Muscle of back (tissue), 13 donors: ENCODE measurements around the gene FOXO1. TPM values are rescaled to one million over a fixed set of nuclear protein-coding genes. Genes with fewer than 3 reads are reported as not detected.
"Not testable (repeated sequence)": the region's sequence is repeated elsewhere in the genome, so short reads cannot be mapped to it uniquely, and the experiment has no call there.

ENCODE experiments used
- DNase-seq, 3 donors: peaks; one replicate each; pipeline versions ENCODE4 v3.0.0 to v3.0.0-alpha.2; 2013
- long read RNA-seq, 9 donors: transcript quantifications; one replicate each; lab custom pipeline, GENCODE V29; 2026
- polyA plus RNA-seq, 10 donors: library from polyadenylated mRNA; unstranded; fragments of 120-200 nt; gene quantifications; one replicate each; pipeline ENCODE4 v1.2.1, GENCODE V29; 2013; ENCODE audit not compliant: insufficient read length in 10 of 10

FOXO1 gene
- 10 to 100 TPM; 11.2 to 17.1 (median 13.8) TPM for polyA plus RNA-seq
- long read RNA-seq, donor 1, full-length matches to known transcripts = 3 of 3 reads
- long read RNA-seq, donor 1, partial matches to known transcripts = 0 of 3 reads
- long read RNA-seq, donor 1, other reads (novel, unspliced or antisense) = 0 of 3 reads
- long read RNA-seq, donor 2, full-length matches to known transcripts = 3 of 8 reads
- long read RNA-seq, donor 2, partial matches to known transcripts = 5 of 8 reads
- long read RNA-seq, donor 2, other reads (novel, unspliced or antisense) = 0 of 8 reads
- long read RNA-seq, donor 3 = 0 reads
- long read RNA-seq, donor 4, full-length matches to known transcripts = 1 of 1 reads
- long read RNA-seq, donor 4, partial matches to known transcripts = 0 of 1 reads
- long read RNA-seq, donor 4, other reads (novel, unspliced or antisense) = 0 of 1 reads
- long read RNA-seq, donor 5, full-length matches to known transcripts = 1 of 15 reads
- long read RNA-seq, donor 5, partial matches to known transcripts = 14 of 15 reads
- long read RNA-seq, donor 5, other reads (novel, unspliced or antisense) = 0 of 15 reads
- long read RNA-seq, donor 6, full-length matches to known transcripts = 2 of 2 reads
- long read RNA-seq, donor 6, partial matches to known transcripts = 0 of 2 reads
- long read RNA-seq, donor 6, other reads (novel, unspliced or antisense) = 0 of 2 reads
- long read RNA-seq, donor 7 = 0 reads
- long read RNA-seq, donor 8, full-length matches to known transcripts = 1 of 6 reads
- long read RNA-seq, donor 8, partial matches to known transcripts = 5 of 6 reads
- long read RNA-seq, donor 8, other reads (novel, unspliced or antisense) = 0 of 6 reads
- long read RNA-seq, donor 9, full-length matches to known transcripts = 1 of 1 reads
- long read RNA-seq, donor 9, partial matches to known transcripts = 0 of 1 reads
- long read RNA-seq, donor 9, other reads (novel, unspliced or antisense) = 0 of 1 reads

GRCh38 chr13:40666045-40666932, at the start of gene FOXO1:
Gene FOXO1 (minus strand): TSS chr13:40666641. CDS start chr13:40666212, 429 bp downstream.
- peak; percentile 92 to 95 (median 92) for DNase-seq

GRCh38 chr13:40714433-40714832, 48.0 kb upstream of the FOXO1 start:
- not testable (repeated sequence) for DNase-seq

- DNase-seq = no peak
These were observed 40.0 kb upstream of the FOXO1 start for GRCh38 chr13:40706439-40706838.

- no peak for DNase-seq
These were observed 31.3 kb upstream of the FOXO1 start for GRCh38 chr13:40697711-40698110.

GRCh38 chr13:40694426-40694825, 28.0 kb upstream of the FOXO1 start:
- no peak for DNase-seq

- DNase-seq = no peak
These were observed 26.5 kb upstream of the FOXO1 start for GRCh38 chr13:40692946-40693345.

- DNase-seq = no peak
These were observed 22.3 kb upstream of the FOXO1 start for GRCh38 chr13:40688781-40689180.

- peak in 2 of 3 donors; percentile 16 to 63 for DNase-seq
These were observed 16.2 kb upstream of the FOXO1 start for GRCh38 chr13:40682449-40683240.

GRCh38 chr13:40681341-40682146, 15.1 kb upstream of the FOXO1 start:
- peak in 2 of 3 donors; percentile 30 to 62 for DNase-seq

GRCh38 chr13:40680659-40681323, 14.3 kb upstream of the FOXO1 start:
- no peak for DNase-seq

GRCh38 chr13:40679480-40679985, 13.1 kb upstream of the FOXO1 start:
- DNase-seq = no peak

- DNase-seq = no peak
These were observed 10.6 kb upstream of the FOXO1 start for GRCh38 chr13:40677064-40677463.

- no peak for DNase-seq
These were observed 9.6 kb upstream of the FOXO1 start for GRCh38 chr13:40676007-40676406.

- no peak for DNase-seq
These were observed 7.0 kb upstream of the FOXO1 start for GRCh38 chr13:40673414-40673813.

- DNase-seq = no peak
These were observed 6.4 kb upstream of the FOXO1 start for GRCh38 chr13:40672765-40673397.

GRCh38 chr13:40671956-40672764, 5.7 kb upstream of the FOXO1 start:
- DNase-seq = peak; percentile 48 to 78 (median 68)

GRCh38 chr13:40670307-40670706, 3.9 kb upstream of the FOXO1 start:
- DNase-seq = no peak
